Stomach (tissue), 9 donors: ENCODE data around the gene NAV3. TPM values are rescaled to one million over a fixed set of nuclear protein-coding genes. Genes with fewer than 3 reads are reported as not detected.
A peak's percentile ranks its signal among the peaks of the same experiment; 100 is the strongest.

Experiments
- DNase-seq, 2 donors: peaks; one replicate each; pipeline versions ENCODE4 v3.0.0 to v3.0.0-alpha.2; 2013 to 2019
- H3K27ac ChIP-seq, 5 donors: fragments of 200-600 bp in 4 of 5; sonication (generic) in 4 of 5; one replicate each; pipeline ENCODE4 v1.5.1; 2013 to 2019; ENCODE audit warnings: mild to moderate bottlenecking in 1 of 5, moderate library complexity in 1 of 5
- H3K27me3 ChIP-seq, 3 donors: fragments of 200-600 bp; sonication (generic); one replicate each; pipeline ENCODE4 v1.5.1; 2017 to 2019; ENCODE audit warnings: mixed run types in 1 of 3
- H3K36me3 ChIP-seq, 4 donors: fragments of 200-600 bp; sonication (generic); 1 replicate in 3 of 4; 2 replicates in 1 of 4; pipeline ENCODE4 v1.5.1; 2016 to 2019
- H3K4me1 ChIP-seq, 4 donors: fragments of 200-600 bp; sonication (generic); one replicate each; pipeline ENCODE4 v1.5.1; 2016 to 2019
- H3K4me3 ChIP-seq, 4 donors: fragments of 200-600 bp; sonication (generic) in 3 of 4; one replicate each; pipeline ENCODE4 v1.5.1; 2016 to 2019; ENCODE audit warnings: mild to moderate bottlenecking in 1 of 4
- H3K9me3 ChIP-seq, 4 donors: fragments of 200-600 bp; sonication (generic); one replicate each; pipeline ENCODE4 v1.5.1; 2016 to 2019
- EP300 ChIP-seq: sonication (generic); formaldehyde crosslinking; IDR thresholded peaks from one replicate; pipeline ENCODE4 v1.6.1; 2017; ENCODE audit warnings: antibody characterized with exemption
- POLR2A ChIP-seq, 4 donors: fragments of 450-650 bp; IDR thresholded peaks; one replicate each; pipeline ENCODE4 v1.6.1; 2016; ENCODE audit warnings: antibody characterized with exemption in 4 of 4, control low read depth in 2 of 4, mild to moderate bottlenecking in 1 of 4, moderate library complexity in 1 of 4
- POLR2AphosphoS5 ChIP-seq, 3 donors: sonication (generic); formaldehyde crosslinking; IDR thresholded peaks; one replicate each; pipeline ENCODE4 v1.6.1; 2016; ENCODE audit warnings: antibody characterized with exemption in 3 of 3
- WGBS, 5 donors: extraction: QIAGEN DNeasy Blood & Tissue Kit in 3 of 5; methylation state at CpG; one replicate each; pipeline versions ENCODE4 v1.1.5 to v1.1.7; 2013 to 2018; 5-methylcytosine and 5-hydroxymethylcytosine counted together
- intact Hi-C: fragments of 100-400 bp; cut with DNase I; formaldehyde crosslinking; loops from one replicate; pipeline ENCODE4 v1.15.1; 2023; ENCODE audit warnings: low total_unique reads
- polyA plus RNA-seq, 3 donors: library from polyadenylated mRNA; stranded (reverse); fragments of 200-250 nt; gene quantifications; one replicate each; pipeline ENCODE4 v1.2.3, GENCODE V29; 2013
- total RNA-seq, 5 donors: library from RNA; depleted of rRNA; stranded (reverse); fragments of >200 nt; gene quantifications; one replicate each; pipeline versions ENCODE4 v1.1.0 to v1.2.3, GENCODE V29; 2014 to 2016
- TF ChIP-seq, protein P1 (sequence below), 7 experiments: fragments of 450-650 bp in 4 of 7; fragments of 200-600 bp in 3 of 7; sonication (generic) in 3 of 7; IDR thresholded peaks; one replicate each; pipeline ENCODE4 v1.5.1; 2016 to 2019; ENCODE audit warnings: antibody characterized with exemption in 7 of 7, control low read depth in 2 of 7, mild to moderate bottlenecking in 1 of 7
- donor health status: healthy with polysubstance abuse.
- donor health status: Bipolar disorder and iron deficiency.
- donor health status: healthy.

The NAV3 gene
- total and polyA plus RNA-seq, 8 donors = 0.15 to 18.9 (median 2.2) TPM

DNA sequence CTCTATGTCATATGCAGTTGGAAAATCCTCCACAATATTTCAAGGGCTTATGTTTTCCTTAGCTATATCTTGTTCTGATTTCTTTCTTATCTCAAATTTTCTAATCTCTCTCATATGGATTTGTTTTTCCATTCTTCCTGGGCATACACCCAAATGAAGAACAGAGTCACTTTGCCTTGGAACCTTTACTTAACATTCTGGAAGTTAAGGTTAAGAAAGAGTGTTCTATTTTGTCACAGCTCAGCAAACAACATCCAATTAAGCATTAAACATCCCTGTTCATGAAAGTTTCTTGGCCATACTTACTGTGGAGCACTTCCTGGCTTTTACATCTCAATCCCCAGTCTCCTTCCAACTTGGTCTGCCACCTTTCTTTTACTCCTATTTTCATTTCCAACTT is 5.3 kb downstream of the NAV3 start:
- intact Hi-C loops = no loop called here
- no peak for TF ChIP-seq EP300
- TF ChIP-seq POLR2AphosphoS5 (IDR thresholded peaks at IDR 0.05) = peak in 1 of 3 donors; percentile 33
- DNase-seq = peak in 1 of 2 donors; percentile 73

DNA sequence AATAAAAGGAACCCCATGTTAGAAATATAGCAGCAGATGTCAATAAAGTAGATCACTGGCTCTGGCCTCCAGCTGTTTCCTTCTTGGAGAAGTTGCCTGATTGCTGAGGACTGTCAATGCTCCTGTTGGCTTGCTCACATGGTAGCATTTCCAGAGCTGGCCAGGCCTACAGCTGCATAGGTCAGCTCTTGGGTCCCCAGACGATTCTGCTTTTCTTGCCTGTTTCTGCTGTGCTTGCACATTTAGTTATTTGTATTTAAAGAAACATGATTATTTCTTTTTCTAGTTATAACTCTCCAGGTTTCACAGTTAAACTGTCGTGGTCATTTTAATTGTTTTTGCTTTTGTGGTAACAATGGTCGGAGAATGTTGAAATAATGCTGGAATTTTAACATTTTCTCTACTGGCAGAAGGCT is 7.2 kb downstream of the NAV3 start:
- Histone ChIP-seq H3K9me3 (no peaks in the 10 kb centered on the region), H3K4me3 (no peak overlapping the region), H3K4me1 (no peaks in the 10 kb centered on the region), H3K27me3 (no peaks in the 10 kb centered on the region), H3K27ac (no peak overlapping the region), H3K36me3 (no peaks in the 10 kb centered on the region)
- peak in 1 of 2 donors; percentile 71 for DNase-seq
- 52 to 68% (median 59%) methylated on average over 3 of the region's 3 CpGs for WGBS, 5 donors
- intact Hi-C loops = no loop called here
- TF ChIP-seq POLR2A (IDR thresholded peaks at IDR 0.05) (no peak), EP300 (no peak), POLR2AphosphoS5 (IDR thresholded peaks at IDR 0.05) (no peak)
- TF ChIP-seq, protein P1, sequence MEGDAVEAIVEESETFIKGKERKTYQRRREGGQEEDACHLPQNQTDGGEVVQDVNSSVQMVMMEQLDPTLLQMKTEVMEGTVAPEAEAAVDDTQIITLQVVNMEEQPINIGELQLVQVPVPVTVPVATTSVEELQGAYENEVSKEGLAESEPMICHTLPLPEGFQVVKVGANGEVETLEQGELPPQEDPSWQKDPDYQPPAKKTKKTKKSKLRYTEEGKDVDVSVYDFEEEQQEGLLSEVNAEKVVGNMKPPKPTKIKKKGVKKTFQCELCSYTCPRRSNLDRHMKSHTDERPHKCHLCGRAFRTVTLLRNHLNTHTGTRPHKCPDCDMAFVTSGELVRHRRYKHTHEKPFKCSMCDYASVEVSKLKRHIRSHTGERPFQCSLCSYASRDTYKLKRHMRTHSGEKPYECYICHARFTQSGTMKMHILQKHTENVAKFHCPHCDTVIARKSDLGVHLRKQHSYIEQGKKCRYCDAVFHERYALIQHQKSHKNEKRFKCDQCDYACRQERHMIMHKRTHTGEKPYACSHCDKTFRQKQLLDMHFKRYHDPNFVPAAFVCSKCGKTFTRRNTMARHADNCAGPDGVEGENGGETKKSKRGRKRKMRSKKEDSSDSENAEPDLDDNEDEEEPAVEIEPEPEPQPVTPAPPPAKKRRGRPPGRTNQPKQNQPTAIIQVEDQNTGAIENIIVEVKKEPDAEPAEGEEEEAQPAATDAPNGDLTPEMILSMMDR (IDR thresholded peaks at IDR 0.05) = no peak

More for the DNA sequence above, 5.3 kb downstream of the NAV3 start:
- H3K4me1 ChIP-seq = no peaks in the 10 kb centered on the region
- H3K4me3 ChIP-seq = no peak overlapping the region
- H3K9me3 ChIP-seq = no peaks in the 10 kb centered on the region
- peak overlapping the region in 1 of 5 donors; percentile 27 for H3K27ac ChIP-seq
- H3K36me3 ChIP-seq = no peaks in the 10 kb centered on the region
- H3K27me3 ChIP-seq = no peaks in the 10 kb centered on the region

DNA sequence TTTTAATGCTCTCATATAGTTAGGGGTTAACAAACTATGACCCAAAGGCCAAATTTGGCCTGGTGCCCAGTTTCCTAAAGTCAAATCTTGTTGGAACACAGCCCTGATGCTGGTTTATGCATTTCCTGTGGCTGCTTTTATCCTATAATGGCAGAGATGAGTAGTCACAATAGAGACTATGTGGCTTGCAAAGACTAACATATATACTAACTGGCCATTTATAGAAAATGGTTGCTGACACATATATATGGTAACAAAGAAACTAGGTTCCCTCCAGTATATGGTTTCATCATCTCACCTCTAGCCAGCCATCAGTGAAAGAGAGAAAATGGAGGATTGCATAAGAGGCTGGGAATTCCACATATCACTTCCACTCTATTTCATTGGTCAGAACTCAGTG is 10.8 kb downstream of the NAV3 start:
- Histone ChIP-seq H3K27ac (no peak overlapping the region), H3K27me3 (no peaks in the 10 kb centered on the region), H3K4me1 (no peaks in the 10 kb centered on the region), H3K9me3 (no peaks in the 10 kb centered on the region), H3K36me3 (no peaks in the 10 kb centered on the region), H3K4me3 (no peak overlapping the region)
- TF ChIP-seq EP300 (no peak), POLR2A (IDR thresholded peaks at IDR 0.05) (no peak), POLR2AphosphoS5 (IDR thresholded peaks at IDR 0.05) (no peak)
- TF ChIP-seq, protein P1 (IDR thresholded peaks at IDR 0.05) = no peak
- peak in 1 of 2 donors; percentile 26 for DNase-seq
- intact Hi-C loops = no loop called here

DNA sequence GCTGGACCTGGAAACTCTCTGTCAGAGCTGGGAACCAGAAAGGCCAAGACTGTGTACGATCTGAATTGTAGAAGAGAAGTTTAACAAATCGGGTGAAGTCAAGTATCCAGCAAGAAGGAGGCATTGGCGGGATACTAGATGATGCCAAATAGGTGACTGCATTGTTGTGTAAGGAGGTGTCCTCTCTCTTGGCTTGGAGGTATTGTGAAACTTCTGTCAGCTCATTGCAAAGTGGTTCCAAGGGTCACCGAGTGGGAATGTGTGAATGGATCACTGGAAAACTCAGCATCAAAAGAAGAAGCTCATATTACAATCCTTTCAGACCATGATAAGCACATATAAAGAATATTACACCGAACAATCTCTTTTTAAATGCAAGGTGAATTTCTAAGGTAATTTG is 11.7 kb downstream of the NAV3 start:
- Histone ChIP-seq H3K36me3 (no peaks in the 10 kb centered on the region), H3K27me3 (no peaks in the 10 kb centered on the region), H3K4me1 (peaks cover 0 to 2% (median 0%) of the 10 kb centered on the region in 4 donors), H3K27ac (no peak overlapping the region), H3K9me3 (no peaks in the 10 kb centered on the region), H3K4me3 (no peak overlapping the region)
- DNase-seq = no peak
- no peak for TF ChIP-seq POLR2AphosphoS5 (IDR thresholded peaks at IDR 0.05)
- TF ChIP-seq, protein P1 (IDR thresholded peaks at IDR 0.05) = no peak
- TF ChIP-seq POLR2A (IDR thresholded peaks at IDR 0.05) = no peak
- no peak for TF ChIP-seq EP300
- 76 to 88% (median 78%) methylated on average over 5 of the region's 5 CpGs for WGBS, 5 donors
- intact Hi-C loops = no loop called here

DNA sequence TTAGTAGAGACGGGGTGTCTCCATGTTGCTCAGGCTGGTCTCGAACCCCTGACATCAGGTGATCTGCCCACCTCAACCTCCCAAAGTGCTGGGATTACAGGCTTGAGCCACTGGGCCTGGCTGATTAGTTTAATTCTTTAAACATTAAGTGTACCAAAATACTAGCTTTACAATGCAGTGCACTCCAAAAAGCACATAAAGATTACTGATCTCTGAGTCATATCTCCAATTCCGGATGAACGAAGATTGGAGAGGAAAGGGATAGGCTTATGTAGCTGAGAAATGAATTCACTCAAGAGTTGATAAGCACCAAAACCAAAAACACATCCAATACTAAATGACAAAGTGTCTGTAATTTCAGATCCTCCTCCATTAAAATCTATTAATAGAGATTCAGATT is 15.1 kb downstream of the NAV3 start:
- H3K4me1 ChIP-seq = peaks cover 0 to 17% (median 9%) of the 10 kb centered on the region in 4 donors
- intact Hi-C loops = no loop called here
- H3K4me3 ChIP-seq = no peak overlapping the region
- 70 to 81% (median 74%) methylated on average over 3 to 4 of the region's 4 CpGs for WGBS, 5 donors
- no peak overlapping the region for H3K27ac ChIP-seq
- no peak for DNase-seq
- no peaks in the 10 kb centered on the region for H3K9me3 ChIP-seq
- H3K27me3 ChIP-seq = no peaks in the 10 kb centered on the region
- no peak for TF ChIP-seq POLR2A (IDR thresholded peaks at IDR 0.05)
- no peak for TF ChIP-seq EP300
- TF ChIP-seq, protein P1 (IDR thresholded peaks at IDR 0.05) = no peak
- no peak for TF ChIP-seq POLR2AphosphoS5 (IDR thresholded peaks at IDR 0.05)
- H3K36me3 ChIP-seq = no peaks in the 10 kb centered on the region
